ENCODE data around the gene SLC35F3. TPM values are rescaled to one million over a fixed set of nuclear protein-coding genes. Genes with fewer than 3 reads are reported as not detected.

Gene SLC35F3
- total RNA-seq, 1 experiment from 2014 or later = 0.94 TPM

DNA sequence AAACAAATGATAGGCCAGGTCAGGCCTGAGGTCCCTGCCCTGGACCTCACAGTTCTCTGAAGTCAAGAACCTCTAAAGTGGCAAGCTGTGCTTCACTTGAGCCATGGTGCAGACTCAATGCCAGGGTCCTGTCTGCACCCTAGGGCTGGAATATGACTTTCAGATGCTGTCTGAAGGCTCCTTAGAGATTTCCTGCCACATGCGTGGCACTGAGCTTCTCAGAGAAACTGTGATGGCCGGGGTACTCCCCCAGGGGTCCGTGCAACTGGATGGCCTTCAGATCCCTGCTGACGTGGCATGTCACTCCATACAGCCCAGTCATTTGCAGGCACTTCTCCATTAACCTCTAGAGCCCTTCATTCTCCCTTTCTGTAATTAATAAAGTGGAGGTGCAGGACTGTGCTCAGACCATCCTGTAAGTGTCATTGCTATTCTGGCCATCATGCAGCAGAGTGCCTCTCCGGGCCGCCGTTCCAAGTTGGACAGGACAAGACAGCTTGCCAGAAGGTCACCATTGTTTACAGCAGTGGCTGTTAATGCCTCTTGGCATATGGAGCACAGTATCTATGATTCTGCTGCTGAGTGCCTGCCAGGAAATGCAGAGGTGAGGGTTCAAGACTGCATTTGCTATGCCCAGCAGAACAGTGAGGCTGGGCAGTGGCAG, 263.7 kb downstream of the SLC35F3 start:
- CTCF ChIA-PET = no interaction called here

DNA sequence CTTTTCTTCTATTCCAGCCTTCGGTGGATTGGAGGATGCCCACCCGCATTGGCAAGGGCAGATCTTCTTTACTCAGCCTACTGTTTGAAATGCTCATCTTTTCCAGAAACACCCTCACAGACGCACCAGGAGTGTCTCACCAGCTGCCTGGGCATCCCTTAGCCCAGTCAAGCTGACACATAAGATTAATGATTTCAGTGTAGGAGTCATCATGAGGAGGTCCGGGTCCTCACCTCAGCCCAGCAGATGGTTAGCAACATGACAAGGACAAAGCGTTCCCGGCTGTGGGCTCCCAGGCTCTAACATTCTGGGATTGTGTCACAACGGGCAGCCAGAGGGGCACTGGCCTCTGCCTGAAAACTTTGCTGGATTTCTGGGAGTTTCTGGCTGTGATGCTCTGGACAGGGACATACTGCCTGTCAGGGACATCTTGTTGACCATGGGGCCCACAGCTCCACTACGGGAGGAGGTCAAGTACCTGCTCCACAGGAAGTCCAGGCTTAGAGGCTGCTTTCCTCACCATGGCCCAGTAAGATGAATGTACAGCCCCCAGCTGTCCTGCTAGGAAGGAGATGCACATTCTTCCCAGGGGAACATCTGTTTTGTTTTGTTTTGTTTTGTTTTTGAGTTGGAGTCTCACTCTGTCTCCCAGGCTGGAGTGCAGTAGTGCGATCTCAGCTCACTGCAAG, 264.8 kb downstream of the SLC35F3 start:
- 0 out of 2 replicates have a peak, but pooled peaks cover 3% of the 10 kb centered on the region for H3K9me3 Mint-ChIP-seq
- TF ChIP-seq ZNF232 (CRISPR knock-in tag; IDR thresholded peaks at IDR 0.05) = no peak
- TF ChIP-seq TEAD1 (CRISPR knock-in tag; IDR thresholded peaks at IDR 0.05) = no peak
- TF ChIP-seq ZNF121 (CRISPR knock-in tag; IDR thresholded peaks at IDR 0.05) = no peak
- no peak for TF ChIP-seq GABPB1 (CRISPR knock-in tag; IDR thresholded peaks at IDR 0.05)
- TF ChIP-seq, protein P1, sequence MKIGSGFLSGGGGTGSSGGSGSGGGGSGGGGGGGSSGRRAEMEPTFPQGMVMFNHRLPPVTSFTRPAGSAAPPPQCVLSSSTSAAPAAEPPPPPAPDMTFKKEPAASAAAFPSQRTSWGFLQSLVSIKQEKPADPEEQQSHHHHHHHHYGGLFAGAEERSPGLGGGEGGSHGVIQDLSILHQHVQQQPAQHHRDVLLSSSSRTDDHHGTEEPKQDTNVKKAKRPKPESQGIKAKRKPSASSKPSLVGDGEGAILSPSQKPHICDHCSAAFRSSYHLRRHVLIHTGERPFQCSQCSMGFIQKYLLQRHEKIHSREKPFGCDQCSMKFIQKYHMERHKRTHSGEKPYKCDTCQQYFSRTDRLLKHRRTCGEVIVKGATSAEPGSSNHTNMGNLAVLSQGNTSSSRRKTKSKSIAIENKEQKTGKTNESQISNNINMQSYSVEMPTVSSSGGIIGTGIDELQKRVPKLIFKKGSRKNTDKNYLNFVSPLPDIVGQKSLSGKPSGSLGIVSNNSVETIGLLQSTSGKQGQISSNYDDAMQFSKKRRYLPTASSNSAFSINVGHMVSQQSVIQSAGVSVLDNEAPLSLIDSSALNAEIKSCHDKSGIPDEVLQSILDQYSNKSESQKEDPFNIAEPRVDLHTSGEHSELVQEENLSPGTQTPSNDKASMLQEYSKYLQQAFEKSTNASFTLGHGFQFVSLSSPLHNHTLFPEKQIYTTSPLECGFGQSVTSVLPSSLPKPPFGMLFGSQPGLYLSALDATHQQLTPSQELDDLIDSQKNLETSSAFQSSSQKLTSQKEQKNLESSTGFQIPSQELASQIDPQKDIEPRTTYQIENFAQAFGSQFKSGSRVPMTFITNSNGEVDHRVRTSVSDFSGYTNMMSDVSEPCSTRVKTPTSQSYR (CRISPR knock-in tag; IDR thresholded peaks at IDR 0.05) = no peak
- TF ChIP-seq EMX1 (CRISPR knock-in tag; IDR thresholded peaks at IDR 0.05) = no peak
- TF ChIP-seq KAT7 (CRISPR knock-in tag; IDR thresholded peaks at IDR 0.05; ENCODE audit: borderline replicate concordance) = no peak
- TF ChIP-seq RELA (CRISPR knock-in tag; IDR thresholded peaks at IDR 0.05; ENCODE audit: borderline replicate concordance) = no peak
- no peak for TF ChIP-seq NR2C2 (CRISPR knock-in tag; IDR thresholded peaks at IDR 0.05)
- no peak for TF ChIP-seq NFATC4 (CRISPR knock-in tag; IDR thresholded peaks at IDR 0.05)
- no peak for TF ChIP-seq JUN (CRISPR knock-in tag; IDR thresholded peaks at IDR 0.05)
- TF ChIP-seq, protein P2, sequence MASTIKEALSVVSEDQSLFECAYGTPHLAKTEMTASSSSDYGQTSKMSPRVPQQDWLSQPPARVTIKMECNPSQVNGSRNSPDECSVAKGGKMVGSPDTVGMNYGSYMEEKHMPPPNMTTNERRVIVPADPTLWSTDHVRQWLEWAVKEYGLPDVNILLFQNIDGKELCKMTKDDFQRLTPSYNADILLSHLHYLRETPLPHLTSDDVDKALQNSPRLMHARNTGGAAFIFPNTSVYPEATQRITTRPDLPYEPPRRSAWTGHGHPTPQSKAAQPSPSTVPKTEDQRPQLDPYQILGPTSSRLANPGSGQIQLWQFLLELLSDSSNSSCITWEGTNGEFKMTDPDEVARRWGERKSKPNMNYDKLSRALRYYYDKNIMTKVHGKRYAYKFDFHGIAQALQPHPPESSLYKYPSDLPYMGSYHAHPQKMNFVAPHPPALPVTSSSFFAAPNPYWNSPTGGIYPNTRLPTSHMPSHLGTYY (CRISPR knock-in tag; IDR thresholded peaks at IDR 0.05) = no peak
- TF ChIP-seq, protein P3, sequence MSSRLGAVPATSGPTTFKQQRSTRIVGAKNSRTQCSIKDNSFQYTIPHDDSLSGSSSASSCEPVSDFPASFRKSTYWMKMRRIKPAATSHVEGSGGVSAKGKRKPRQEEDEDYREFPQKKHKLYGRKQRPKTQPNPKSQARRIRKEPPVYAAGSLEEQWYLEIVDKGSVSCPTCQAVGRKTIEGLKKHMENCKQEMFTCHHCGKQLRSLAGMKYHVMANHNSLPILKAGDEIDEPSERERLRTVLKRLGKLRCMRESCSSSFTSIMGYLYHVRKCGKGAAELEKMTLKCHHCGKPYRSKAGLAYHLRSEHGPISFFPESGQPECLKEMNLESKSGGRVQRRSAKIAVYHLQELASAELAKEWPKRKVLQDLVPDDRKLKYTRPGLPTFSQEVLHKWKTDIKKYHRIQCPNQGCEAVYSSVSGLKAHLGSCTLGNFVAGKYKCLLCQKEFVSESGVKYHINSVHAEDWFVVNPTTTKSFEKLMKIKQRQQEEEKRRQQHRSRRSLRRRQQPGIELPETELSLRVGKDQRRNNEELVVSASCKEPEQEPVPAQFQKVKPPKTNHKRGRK (CRISPR knock-in tag; IDR thresholded peaks at IDR 0.05; ENCODE audit: borderline replicate concordance) = no peak
- TF ChIP-seq, protein P4, sequence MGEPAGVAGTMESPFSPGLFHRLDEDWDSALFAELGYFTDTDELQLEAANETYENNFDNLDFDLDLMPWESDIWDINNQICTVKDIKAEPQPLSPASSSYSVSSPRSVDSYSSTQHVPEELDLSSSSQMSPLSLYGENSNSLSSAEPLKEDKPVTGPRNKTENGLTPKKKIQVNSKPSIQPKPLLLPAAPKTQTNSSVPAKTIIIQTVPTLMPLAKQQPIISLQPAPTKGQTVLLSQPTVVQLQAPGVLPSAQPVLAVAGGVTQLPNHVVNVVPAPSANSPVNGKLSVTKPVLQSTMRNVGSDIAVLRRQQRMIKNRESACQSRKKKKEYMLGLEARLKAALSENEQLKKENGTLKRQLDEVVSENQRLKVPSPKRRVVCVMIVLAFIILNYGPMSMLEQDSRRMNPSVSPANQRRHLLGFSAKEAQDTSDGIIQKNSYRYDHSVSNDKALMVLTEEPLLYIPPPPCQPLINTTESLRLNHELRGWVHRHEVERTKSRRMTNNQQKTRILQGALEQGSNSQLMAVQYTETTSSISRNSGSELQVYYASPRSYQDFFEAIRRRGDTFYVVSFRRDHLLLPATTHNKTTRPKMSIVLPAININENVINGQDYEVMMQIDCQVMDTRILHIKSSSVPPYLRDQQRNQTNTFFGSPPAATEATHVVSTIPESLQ (CRISPR knock-in tag; IDR thresholded peaks at IDR 0.05) = no peak
- TF ChIP-seq, protein P5, sequence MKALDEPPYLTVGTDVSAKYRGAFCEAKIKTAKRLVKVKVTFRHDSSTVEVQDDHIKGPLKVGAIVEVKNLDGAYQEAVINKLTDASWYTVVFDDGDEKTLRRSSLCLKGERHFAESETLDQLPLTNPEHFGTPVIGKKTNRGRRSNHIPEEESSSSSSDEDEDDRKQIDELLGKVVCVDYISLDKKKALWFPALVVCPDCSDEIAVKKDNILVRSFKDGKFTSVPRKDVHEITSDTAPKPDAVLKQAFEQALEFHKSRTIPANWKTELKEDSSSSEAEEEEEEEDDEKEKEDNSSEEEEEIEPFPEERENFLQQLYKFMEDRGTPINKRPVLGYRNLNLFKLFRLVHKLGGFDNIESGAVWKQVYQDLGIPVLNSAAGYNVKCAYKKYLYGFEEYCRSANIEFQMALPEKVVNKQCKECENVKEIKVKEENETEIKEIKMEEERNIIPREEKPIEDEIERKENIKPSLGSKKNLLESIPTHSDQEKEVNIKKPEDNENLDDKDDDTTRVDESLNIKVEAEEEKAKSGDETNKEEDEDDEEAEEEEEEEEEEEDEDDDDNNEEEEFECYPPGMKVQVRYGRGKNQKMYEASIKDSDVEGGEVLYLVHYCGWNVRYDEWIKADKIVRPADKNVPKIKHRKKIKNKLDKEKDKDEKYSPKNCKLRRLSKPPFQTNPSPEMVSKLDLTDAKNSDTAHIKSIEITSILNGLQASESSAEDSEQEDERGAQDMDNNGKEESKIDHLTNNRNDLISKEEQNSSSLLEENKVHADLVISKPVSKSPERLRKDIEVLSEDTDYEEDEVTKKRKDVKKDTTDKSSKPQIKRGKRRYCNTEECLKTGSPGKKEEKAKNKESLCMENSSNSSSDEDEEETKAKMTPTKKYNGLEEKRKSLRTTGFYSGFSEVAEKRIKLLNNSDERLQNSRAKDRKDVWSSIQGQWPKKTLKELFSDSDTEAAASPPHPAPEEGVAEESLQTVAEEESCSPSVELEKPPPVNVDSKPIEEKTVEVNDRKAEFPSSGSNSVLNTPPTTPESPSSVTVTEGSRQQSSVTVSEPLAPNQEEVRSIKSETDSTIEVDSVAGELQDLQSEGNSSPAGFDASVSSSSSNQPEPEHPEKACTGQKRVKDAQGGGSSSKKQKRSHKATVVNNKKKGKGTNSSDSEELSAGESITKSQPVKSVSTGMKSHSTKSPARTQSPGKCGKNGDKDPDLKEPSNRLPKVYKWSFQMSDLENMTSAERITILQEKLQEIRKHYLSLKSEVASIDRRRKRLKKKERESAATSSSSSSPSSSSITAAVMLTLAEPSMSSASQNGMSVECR (CRISPR knock-in tag; IDR thresholded peaks at IDR 0.05; ENCODE audit: borderline replicate concordance) = no peak

More for the DNA sequence above, 263.7 kb downstream of the SLC35F3 start:
- peaks cover 4% of the 10 kb centered on the region; the same call in 1 of the 2 replicates for H3K27me3 Mint-ChIP-seq (ENCODE audit: low read depth)
- 0 out of 2 replicates have a peak, but pooled peaks cover 3% of the 10 kb centered on the region for H3K9me3 Mint-ChIP-seq
- TF ChIP-seq CREB1 (CRISPR knock-in tag; IDR thresholded peaks at IDR 0.05) = no peak
- no peak for TF ChIP-seq JAZF1 (CRISPR knock-in tag; IDR thresholded peaks at IDR 0.05)
- TF ChIP-seq NFATC4 (CRISPR knock-in tag; IDR thresholded peaks at IDR 0.05) = no peak
- TF ChIP-seq ZNF396 (CRISPR knock-in tag; IDR thresholded peaks at IDR 0.05; ENCODE audit: borderline replicate concordance) = no peak
- TF ChIP-seq SMAD3 (CRISPR knock-in tag; IDR thresholded peaks at IDR 0.05; ENCODE audit: borderline replicate concordance) = no peak
- TF ChIP-seq, protein P6, sequence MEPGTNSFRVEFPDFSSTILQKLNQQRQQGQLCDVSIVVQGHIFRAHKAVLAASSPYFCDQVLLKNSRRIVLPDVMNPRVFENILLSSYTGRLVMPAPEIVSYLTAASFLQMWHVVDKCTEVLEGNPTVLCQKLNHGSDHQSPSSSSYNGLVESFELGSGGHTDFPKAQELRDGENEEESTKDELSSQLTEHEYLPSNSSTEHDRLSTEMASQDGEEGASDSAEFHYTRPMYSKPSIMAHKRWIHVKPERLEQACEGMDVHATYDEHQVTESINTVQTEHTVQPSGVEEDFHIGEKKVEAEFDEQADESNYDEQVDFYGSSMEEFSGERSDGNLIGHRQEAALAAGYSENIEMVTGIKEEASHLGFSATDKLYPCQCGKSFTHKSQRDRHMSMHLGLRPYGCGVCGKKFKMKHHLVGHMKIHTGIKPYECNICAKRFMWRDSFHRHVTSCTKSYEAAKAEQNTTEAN (CRISPR knock-in tag; IDR thresholded peaks at IDR 0.05) = no peak
- ATAC-seq = no peak
- peaks cover 12% of the 10 kb centered on the region for H3K4me1 Mint-ChIP-seq
- H3K36me3 Mint-ChIP-seq = no peaks in the 10 kb centered on the region
- POLR2A ChIA-PET = no interaction called here
- no peak overlapping the region for H3K4me3 Mint-ChIP-seq
- H3K27ac Mint-ChIP-seq = no peak overlapping the region
- DNase-seq (ENCODE audit: low spot score) = no peak

More for the DNA sequence above, 264.8 kb downstream of the SLC35F3 start:
- Mint-ChIP-seq H3K27me3 (ENCODE audit: low read depth) (no peaks in the 10 kb centered on the region), H3K4me3 (no peak overlapping the region), H3K36me3 (no peaks in the 10 kb centered on the region), H3K27ac (no peak overlapping the region), H3K4me1 (peaks cover 8% of the 10 kb centered on the region)
- POLR2A ChIA-PET = no interaction called here
- CTCF ChIA-PET = no interaction called here
- DNase-seq (ENCODE audit: low spot score) = no peak
- no peak for ATAC-seq
